GM18505 (cell line): Measurements from ENCODE around the gene RNF152.

Experiments
- ATAC-seq: cut with Tn5 transposase; IDR thresholded peaks from one replicate; pipeline ENCODE4 v1.9.1; 2021; ENCODE audit not compliant: unreplicated experiment
- POLR2A ChIP-seq: IDR thresholded peaks from 4 replicates; pipeline ENCODE4 v1.6.1; 2011; ENCODE audit warnings: borderline replicate concordance; ENCODE audit not compliant: insufficient read depth, insufficient read length; ENCODE audit errors: extremely low read depth

The RNF152 gene

GRCh38 chr18:61910101-61910500 lies 17.3 kb upstream of the RNF152 start:
- no peak for TF ChIP-seq POLR2A
- ATAC-seq: no peak

- no peak for ATAC-seq
- TF ChIP-seq POLR2A: no peak
Measured at GRCh38 chr18:61908661-61909060, 15.9 kb upstream of the RNF152 start.

GRCh38 chr18:61901323-61901986 lies 8.6 kb upstream of the RNF152 start:
- peak; percentile 96 for ATAC-seq

GRCh38 chr18:61900504-61901281 lies 7.9 kb upstream of the RNF152 start:
- ATAC-seq: no peak
- TF ChIP-seq POLR2A: no peak

More at GRCh38 chr18:61901323-61901986, 8.6 kb upstream of the RNF152 start:
- TF ChIP-seq POLR2A: no peak

GRCh38 chr18:61898640-61899101 lies 5.9 kb upstream of the RNF152 start:
- no peak for TF ChIP-seq POLR2A
- no peak for ATAC-seq

- no peak for TF ChIP-seq POLR2A
- no peak for ATAC-seq
Measured at GRCh38 chr18:61896757-61897156, 4.0 kb upstream of the RNF152 start.

- ATAC-seq: no peak
- no peak for TF ChIP-seq POLR2A
Measured at GRCh38 chr18:61896118-61896517, 3.3 kb upstream of the RNF152 start.

- TF ChIP-seq POLR2A: no peak
- ATAC-seq: no peak
Measured at GRCh38 chr18:61894751-61895524, 2.1 kb upstream of the RNF152 start.

GRCh38 chr18:61893971-61894750 lies 1.4 kb upstream of the RNF152 start:
- TF ChIP-seq POLR2A: no peak
- ATAC-seq: peak; percentile 87

- no peak for TF ChIP-seq POLR2A
- ATAC-seq: peak; percentile 19
Measured at GRCh38 chr18:61893309-61893970, 633 bp upstream of the RNF152 start.

GRCh38 chr18:61891894-61892293 lies 913 bp downstream of the RNF152 start:
- no peak for ATAC-seq
- no peak for TF ChIP-seq POLR2A

- TF ChIP-seq POLR2A: no peak
- no peak for ATAC-seq
Measured at GRCh38 chr18:61891271-61891670, 1.5 kb downstream of the RNF152 start.
